Osteocyte (in vitro differentiated cells): ENCODE data around the gene TACC3. TPM values are rescaled to one million over a fixed set of nuclear protein-coding genes. Genes with fewer than 3 reads are reported as not detected.

Source experiments
- DNase-seq: peaks from one replicate; pipeline ENCODE4 v3.0.0; 2021; ENCODE audit warnings: mixed read lengths; ENCODE audit not compliant: unreplicated experiment; ENCODE audit errors: extremely low spot score
- H3K27ac Mint-ChIP-seq: one replicate; pipeline ENCODE4 v1.8.0; 2021; ENCODE audit warnings: mild to moderate bottlenecking, mixed read lengths; ENCODE audit not compliant: unreplicated experiment
- H3K27me3 Mint-ChIP-seq: one replicate; pipeline ENCODE4 v1.8.0; 2021; ENCODE audit warnings: mixed read lengths; ENCODE audit not compliant: unreplicated experiment
- H3K36me3 Mint-ChIP-seq: one replicate; pipeline ENCODE4 v1.8.0; 2021; ENCODE audit warnings: mixed read lengths; ENCODE audit not compliant: unreplicated experiment
- H3K4me1 Mint-ChIP-seq: one replicate; pipeline ENCODE4 v1.8.0; 2021; ENCODE audit warnings: mixed read lengths; ENCODE audit not compliant: unreplicated experiment
- H3K4me3 Mint-ChIP-seq: one replicate; pipeline ENCODE4 v1.8.0; 2021; ENCODE audit warnings: mild to moderate bottlenecking, moderate library complexity, mixed read lengths; ENCODE audit not compliant: unreplicated experiment
- H3K9me3 Mint-ChIP-seq: one replicate; pipeline ENCODE4 v1.8.0; 2021; ENCODE audit warnings: mixed read lengths; ENCODE audit not compliant: unreplicated experiment
- total RNA-seq: library from RNA; stranded (reverse); gene quantifications from 2 replicates; pipeline ENCODE4 v1.2.1, GENCODE V29; 2021
- TF ChIP-seq, protein P1 (sequence below): fragments of 200-600 bp; sonication (generic); IDR thresholded peaks from 2 replicates; pipeline ENCODE4 v1.5.0; 2021; ENCODE audit warnings: antibody characterized with exemption, mild to moderate bottlenecking, moderate library complexity

The TACC3 gene
- total RNA-seq, 1 donor from 2014 or later = 23.6 TPM

DNA sequence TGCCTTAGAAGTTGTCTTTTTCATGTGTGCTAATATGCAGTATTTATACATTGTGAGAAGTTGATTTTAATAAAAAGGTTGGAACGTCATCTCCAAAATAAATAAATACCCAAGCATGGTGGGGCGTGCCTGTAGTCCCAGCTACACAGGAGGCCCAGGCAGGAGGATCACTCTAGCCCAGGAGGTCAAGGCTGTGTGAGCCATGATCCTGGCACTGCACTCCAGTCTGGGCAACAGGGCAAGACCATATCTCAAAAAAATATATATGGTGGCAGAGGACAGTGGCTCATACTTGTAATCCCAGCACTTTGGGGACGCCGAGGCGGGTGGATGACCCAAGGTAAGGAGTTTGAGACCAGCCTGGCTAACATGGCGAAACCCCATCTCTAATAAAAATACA, 15.6 kb upstream of the TACC3 start:
- TF ChIP-seq, protein P1, sequence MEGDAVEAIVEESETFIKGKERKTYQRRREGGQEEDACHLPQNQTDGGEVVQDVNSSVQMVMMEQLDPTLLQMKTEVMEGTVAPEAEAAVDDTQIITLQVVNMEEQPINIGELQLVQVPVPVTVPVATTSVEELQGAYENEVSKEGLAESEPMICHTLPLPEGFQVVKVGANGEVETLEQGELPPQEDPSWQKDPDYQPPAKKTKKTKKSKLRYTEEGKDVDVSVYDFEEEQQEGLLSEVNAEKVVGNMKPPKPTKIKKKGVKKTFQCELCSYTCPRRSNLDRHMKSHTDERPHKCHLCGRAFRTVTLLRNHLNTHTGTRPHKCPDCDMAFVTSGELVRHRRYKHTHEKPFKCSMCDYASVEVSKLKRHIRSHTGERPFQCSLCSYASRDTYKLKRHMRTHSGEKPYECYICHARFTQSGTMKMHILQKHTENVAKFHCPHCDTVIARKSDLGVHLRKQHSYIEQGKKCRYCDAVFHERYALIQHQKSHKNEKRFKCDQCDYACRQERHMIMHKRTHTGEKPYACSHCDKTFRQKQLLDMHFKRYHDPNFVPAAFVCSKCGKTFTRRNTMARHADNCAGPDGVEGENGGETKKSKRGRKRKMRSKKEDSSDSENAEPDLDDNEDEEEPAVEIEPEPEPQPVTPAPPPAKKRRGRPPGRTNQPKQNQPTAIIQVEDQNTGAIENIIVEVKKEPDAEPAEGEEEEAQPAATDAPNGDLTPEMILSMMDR = no peak
- Mint-ChIP-seq H3K27me3 (no peaks in the 10 kb centered on the region), H3K9me3 (no peaks in the 10 kb centered on the region), H3K27ac (no peak overlapping the region), H3K4me3 (no peak overlapping the region), H3K36me3 (peaks cover 30% of the 10 kb centered on the region), H3K4me1 (peaks cover 20% of the 10 kb centered on the region)
- no peak for DNase-seq

DNA sequence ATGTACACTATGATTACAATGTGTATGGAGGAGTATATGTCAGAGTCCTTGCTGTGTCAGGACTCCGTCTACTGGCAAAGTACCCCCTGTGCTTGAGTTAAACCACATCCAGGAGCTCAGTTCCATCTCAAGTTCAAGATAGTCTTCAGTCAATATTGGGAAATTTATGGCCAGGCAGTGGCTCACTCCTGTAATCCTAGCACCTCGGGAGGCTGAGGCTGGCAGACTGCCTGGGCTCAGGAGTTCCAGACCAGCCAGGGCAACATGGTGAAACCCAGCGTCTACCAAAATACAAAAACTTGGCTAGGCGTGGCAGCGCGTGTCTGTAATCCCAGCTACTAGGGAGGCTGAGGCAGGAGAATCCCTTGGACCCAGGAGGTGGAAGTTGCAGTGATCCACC, 15.0 kb upstream of the TACC3 start:
- Mint-ChIP-seq H3K36me3 (peaks cover 30% of the 10 kb centered on the region), H3K27ac (no peak overlapping the region), H3K9me3 (no peaks in the 10 kb centered on the region)

DNA sequence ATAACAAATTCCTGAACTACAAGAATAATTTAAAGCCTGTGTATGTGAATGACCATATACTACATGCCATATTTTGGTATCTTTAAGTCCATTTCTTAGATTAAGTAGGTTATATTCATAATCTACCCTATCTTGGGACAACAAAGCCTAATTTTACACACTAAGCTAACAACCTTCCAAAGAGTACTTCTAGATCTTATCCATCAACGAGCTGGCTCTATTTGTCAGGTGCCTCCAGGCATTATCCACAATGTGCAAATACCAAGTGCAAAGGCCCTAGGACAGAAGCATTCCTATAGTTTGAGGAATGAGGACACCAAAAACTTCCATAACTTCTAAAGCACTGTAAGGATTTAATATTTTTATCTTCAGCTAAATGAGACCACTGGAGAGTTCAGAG, 12.7 kb upstream of the TACC3 start:
- Mint-ChIP-seq H3K4me3 (no peak overlapping the region), H3K4me1 (peaks cover 34% of the 10 kb centered on the region), H3K36me3 (peaks cover 23% of the 10 kb centered on the region), H3K27me3 (no peaks in the 10 kb centered on the region), H3K9me3 (no peaks in the 10 kb centered on the region), H3K27ac (peak overlapping the region; percentile 54)
- no peak for DNase-seq
- TF ChIP-seq, protein P1 = no peak

More for the DNA sequence above, 15.0 kb upstream of the TACC3 start:
- TF ChIP-seq, protein P1 = no peak
- Mint-ChIP-seq H3K4me1 (peaks cover 25% of the 10 kb centered on the region), H3K27me3 (no peaks in the 10 kb centered on the region), H3K4me3 (no peak overlapping the region)
- DNase-seq = no peak

DNA sequence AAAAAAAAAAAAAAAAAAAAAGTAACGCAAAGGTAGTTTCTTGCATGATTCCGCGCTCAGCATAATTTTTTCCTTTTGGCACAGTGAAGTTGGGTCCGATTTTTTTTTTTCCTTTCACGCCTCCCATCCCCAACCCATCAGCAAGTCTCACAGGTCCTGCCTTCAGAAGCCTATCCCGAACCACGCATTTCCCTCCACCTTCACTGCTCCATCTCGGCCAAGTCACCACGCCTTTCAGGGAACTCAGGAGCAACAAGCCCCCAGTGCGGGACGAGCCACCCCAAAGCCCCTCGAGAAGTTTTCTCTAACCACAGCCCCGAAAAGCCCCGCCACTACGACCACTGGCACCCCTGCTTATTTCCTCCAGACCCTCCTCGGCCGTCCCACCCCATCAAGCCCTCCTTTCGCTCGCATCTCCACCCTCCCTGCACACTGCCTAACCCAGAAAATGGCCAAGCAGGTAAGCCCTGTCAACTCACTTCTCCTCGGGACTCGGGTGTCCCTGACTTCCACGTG, 10.2 kb upstream of the TACC3 start:
- TF ChIP-seq, protein P1 = no peak
- peaks cover 36% of the 10 kb centered on the region for H3K4me1 Mint-ChIP-seq
- DNase-seq = no peak
- peaks cover 15% of the 10 kb centered on the region for H3K36me3 Mint-ChIP-seq
- H3K27ac Mint-ChIP-seq = peak overlapping the region; percentile 96
- H3K27me3 Mint-ChIP-seq = no peaks in the 10 kb centered on the region
- H3K9me3 Mint-ChIP-seq = no peaks in the 10 kb centered on the region
- peak overlapping the region; percentile 98 for H3K4me3 Mint-ChIP-seq

DNA sequence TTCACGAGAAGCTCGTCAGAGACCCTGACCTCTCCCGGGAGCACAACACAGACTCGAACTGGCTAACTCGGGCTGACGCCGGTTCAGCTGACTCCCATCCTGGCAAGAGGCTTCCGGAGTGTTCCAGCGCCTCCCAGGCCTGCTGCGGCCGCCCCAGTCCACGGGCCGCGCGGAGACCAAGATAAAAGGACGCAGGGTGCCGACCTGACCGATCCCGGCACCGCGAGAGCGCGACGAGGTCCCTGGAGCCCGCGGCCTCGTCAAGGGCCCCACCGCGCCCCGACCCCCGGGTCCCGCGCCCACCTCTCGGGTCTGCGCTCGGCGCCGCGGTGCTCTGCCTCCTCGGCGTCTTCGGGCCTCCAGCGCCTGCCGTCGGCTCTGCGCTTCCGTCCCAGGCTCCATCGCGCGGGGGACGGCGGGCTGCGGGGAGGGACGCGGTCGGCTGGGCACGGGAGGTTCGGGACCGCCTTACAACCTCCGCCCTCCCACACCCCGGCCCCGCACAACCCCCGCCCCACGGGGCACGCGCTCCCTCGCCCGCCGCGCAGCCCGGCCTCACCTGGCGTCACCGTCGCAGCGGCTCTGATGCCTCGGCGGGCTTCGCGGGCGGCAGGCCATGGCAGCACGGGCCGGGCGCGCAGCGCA, 9.6 kb upstream of the TACC3 start:
- H3K9me3 Mint-ChIP-seq = no peaks in the 10 kb centered on the region
- no peaks in the 10 kb centered on the region for H3K27me3 Mint-ChIP-seq
- TF ChIP-seq, protein P1 = no peak
- H3K4me1 Mint-ChIP-seq = peaks cover 36% of the 10 kb centered on the region
- H3K4me3 Mint-ChIP-seq = peak overlapping the region; percentile 98
- DNase-seq = no peak
- H3K27ac Mint-ChIP-seq = peak overlapping the region; percentile 96
- peaks cover 11% of the 10 kb centered on the region for H3K36me3 Mint-ChIP-seq
